Measurements from ENCODE around the gene ATP2B1.

DNA sequence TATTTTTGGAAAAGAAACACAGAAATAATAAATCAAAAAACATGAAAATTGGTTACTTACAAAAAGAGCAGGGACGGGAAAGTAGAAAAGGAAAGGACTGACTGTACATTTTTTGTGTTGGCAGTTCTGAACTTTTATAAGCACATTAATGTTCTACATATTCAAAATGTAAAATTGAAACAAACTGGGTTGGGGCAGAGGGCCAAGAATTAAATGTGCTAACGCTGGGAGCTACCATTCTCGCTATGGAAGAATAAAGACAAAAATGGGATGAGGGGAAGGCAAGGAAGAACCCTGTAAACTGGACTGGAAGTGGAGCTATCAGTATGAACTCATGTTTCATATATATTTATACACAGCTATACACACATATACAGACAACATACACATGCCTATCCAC is 24.5 kb downstream of the ATP2B1 start:
- no peak for TF ChIP-seq CTCF (IDR thresholded peaks at IDR 0.05; ENCODE audit: low read depth, low read length, poor library complexity, severe bottlenecking)
- no peak for TF ChIP-seq EZH2phosphoT487 (IDR thresholded peaks at IDR 0.05; ENCODE audit: borderline replicate concordance, low read length)
